Stimulated activated CD8-positive, alpha-beta memory T cell treated with anti-CD3 and anti-CD28 coated beads, Interleukin-4, amount 100 ng/mL, for 24 hours (primary cell): Measurements from ENCODE around the gene OR10G8.

Source experiments
- DNase-seq: peaks from one replicate; pipeline ENCODE4 v3.0.0-alpha.2; 2020; ENCODE audit warnings: low read depth

Gene OR10G8

DNA sequence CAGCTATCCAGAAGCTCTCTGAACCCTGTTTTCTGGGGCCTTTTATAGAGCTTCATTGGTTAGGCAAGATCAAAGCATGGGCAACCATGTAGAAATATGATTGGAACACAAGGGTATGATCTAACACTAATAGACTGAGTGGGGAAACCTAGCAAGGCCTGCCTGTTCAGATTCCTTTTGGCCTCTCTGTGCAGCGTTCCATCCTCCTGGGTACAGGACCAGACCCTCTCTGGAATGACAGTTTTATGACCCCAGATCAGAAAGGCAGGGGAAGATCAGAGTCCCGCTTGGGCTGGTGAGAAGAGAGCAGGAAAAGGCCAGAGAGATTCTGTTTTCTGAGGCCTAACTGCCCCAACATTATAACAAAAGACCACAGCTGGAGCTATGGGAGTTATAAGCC lies 52.0 kb downstream of the OR10G8 start:
- DNase-seq, result no peak

DNA sequence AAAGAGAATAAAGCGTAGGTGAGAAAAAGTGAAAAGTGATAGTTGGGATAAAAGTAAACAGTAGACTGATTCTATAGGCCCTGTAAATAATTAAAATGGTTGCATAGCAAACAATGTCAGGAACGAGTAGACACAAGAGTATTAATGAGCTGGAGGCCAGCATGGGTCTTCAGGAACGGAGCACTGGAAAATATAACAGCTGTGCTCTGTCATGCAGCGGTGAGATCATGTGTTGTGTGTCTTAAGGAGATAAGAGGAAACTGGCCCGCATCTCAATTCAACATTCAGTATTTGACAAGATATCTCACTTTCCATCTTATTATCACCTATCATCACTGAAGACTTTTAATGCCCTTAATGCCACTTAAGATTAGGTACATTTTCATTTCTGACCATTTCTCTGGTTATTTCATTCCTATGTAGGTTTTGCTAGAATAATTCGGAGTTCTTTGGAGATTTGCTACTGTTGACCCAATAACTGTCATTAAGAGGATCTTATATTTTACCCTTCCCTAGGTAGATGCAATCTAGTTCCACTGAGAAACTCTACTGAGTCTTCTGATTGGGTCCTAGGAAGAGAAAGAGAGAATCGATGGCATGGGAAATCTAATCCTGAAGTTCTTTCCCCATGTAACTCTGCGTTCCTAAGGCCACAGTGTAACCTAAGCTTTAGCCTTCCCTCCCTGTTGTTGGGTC lies 53.2 kb downstream of the OR10G8 start:
- no peak for DNase-seq
